ENCODE measurements around the gene TNPO3. TPM values are rescaled to one million over a fixed set of nuclear protein-coding genes. Genes with fewer than 3 reads are reported as not detected.
"Not testable (repeated sequence)": the region's sequence is repeated elsewhere in the genome, so short reads cannot be mapped to it uniquely, and the experiment has no call there.

Gene TNPO3
- total RNA-seq, 4 donors from 2014 or later = 34.6 to 48.5 (median 45.2) TPM

DNA sequence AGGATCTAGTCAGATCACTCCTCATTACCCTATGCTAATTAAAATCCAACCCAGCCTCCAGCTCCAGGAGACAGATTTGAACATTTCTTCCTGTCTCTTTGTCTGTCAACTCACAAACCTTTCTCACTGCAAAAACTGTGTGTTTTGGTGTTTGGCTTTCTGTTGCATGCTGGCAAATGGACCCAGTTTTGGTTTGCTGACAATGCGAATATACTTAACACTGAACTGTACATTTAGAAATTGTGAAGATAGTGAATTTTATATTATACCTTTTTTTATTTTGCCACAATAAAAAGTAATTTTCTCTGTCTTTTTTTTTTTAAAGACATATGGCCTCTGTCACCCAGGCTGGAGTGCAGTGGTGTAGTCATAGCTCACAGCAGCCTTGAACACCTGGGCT is 18.3 kb upstream of the TNPO3 start:
- H3K27me3 ChIP-seq = peaks cover 34% of the 10 kb centered on the region
- H3K4me3 ChIP-seq = no peak overlapping the region
- no peak overlapping the region for H3K27ac ChIP-seq
- TF ChIP-seq POLR2AphosphoS5 (IDR thresholded peaks at IDR 0.05) = no peak
- TF ChIP-seq POLR2A (IDR thresholded peaks at IDR 0.05) = no peak
- TF ChIP-seq, protein P1, sequence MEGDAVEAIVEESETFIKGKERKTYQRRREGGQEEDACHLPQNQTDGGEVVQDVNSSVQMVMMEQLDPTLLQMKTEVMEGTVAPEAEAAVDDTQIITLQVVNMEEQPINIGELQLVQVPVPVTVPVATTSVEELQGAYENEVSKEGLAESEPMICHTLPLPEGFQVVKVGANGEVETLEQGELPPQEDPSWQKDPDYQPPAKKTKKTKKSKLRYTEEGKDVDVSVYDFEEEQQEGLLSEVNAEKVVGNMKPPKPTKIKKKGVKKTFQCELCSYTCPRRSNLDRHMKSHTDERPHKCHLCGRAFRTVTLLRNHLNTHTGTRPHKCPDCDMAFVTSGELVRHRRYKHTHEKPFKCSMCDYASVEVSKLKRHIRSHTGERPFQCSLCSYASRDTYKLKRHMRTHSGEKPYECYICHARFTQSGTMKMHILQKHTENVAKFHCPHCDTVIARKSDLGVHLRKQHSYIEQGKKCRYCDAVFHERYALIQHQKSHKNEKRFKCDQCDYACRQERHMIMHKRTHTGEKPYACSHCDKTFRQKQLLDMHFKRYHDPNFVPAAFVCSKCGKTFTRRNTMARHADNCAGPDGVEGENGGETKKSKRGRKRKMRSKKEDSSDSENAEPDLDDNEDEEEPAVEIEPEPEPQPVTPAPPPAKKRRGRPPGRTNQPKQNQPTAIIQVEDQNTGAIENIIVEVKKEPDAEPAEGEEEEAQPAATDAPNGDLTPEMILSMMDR (IDR thresholded peaks at IDR 0.05) = no peak
- no peak for TF ChIP-seq EP300 (IDR thresholded peaks at IDR 0.05)
- no peaks in the 10 kb centered on the region for H3K36me3 ChIP-seq
- no peak for ATAC-seq
- H3K9me3 ChIP-seq = no peaks in the 10 kb centered on the region
- WGBS, 2 donors (ENCODE audit: low coverage in 1 of 2) = 94 to 100% methylated on average over 1 of the region's 1 CpG
- H3K4me1 ChIP-seq = no peaks in the 10 kb centered on the region

DNA sequence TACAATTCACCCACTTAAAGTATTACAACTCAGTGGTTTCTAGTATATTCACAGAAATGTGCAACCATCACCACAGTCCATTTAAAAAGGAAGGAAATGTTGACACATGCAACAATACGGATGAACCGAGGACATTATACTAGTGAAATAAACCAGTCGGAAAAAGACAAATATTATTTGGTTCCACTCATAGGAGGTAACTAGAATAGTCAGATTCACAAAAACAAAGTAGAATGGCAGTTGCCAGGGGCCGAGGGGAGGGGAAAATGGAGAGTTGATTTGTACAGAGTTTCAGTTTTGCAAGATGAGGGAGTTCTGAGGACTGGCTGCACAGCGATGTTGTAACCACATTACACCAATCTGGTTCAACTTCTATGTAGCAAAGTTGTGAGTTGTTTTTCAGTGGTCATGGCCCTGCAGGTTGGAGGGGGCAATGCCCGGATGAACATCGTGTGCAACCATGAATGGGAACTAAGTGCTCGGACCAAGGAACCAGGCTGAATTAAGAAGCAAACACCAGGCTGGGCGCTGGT is 17.6 kb upstream of the TNPO3 start:
- no peaks in the 10 kb centered on the region for H3K36me3 ChIP-seq
- H3K27me3 ChIP-seq = peaks cover 34% of the 10 kb centered on the region
- H3K27ac ChIP-seq = no peak overlapping the region
- ATAC-seq = no peak
- no peaks in the 10 kb centered on the region for H3K4me1 ChIP-seq
- WGBS, 2 donors (ENCODE audit: low coverage in 1 of 2) = 69 to 78% methylated on average over 8 to 9 of the region's 9 CpGs
- TF ChIP-seq, protein P1 (IDR thresholded peaks at IDR 0.05) = no peak
- TF ChIP-seq POLR2A (IDR thresholded peaks at IDR 0.05) = no peak
- TF ChIP-seq POLR2AphosphoS5 (IDR thresholded peaks at IDR 0.05) = no peak
- no peak for TF ChIP-seq EP300 (IDR thresholded peaks at IDR 0.05)
- no peak overlapping the region for H3K4me3 ChIP-seq
- no peaks in the 10 kb centered on the region for H3K9me3 ChIP-seq

DNA sequence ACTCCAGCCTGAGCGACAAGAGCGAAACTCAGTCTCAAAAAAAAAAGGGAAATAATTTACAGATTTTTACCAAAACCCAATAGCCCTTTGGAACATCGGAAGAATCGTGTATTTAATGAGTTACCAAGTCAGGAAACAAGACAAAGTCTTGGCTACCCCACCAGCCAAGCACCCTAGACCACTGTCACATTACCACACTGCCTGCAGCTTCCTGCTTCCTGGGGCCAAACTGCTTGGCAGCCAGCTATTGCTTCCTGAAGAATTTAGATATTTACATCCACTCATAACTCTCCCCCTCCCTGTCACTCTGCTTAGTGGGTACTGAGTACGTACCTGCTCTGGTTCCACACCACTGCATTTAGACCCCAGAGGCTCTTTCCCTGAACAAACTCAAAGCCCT is 14.1 kb upstream of the TNPO3 start:
- no peak overlapping the region for H3K27ac ChIP-seq
- peaks cover 42% of the 10 kb centered on the region for H3K27me3 ChIP-seq
- H3K36me3 ChIP-seq = no peaks in the 10 kb centered on the region
- no peaks in the 10 kb centered on the region for H3K9me3 ChIP-seq
- no peak for ATAC-seq
- WGBS, 2 donors (ENCODE audit: low coverage in 1 of 2) = 64% methylated on average over 5 of the region's 5 CpGs; no CpG with 5 or more reads in 1 of the 2 donors
- H3K4me3 ChIP-seq = no peak overlapping the region
- no peaks in the 10 kb centered on the region for H3K4me1 ChIP-seq
- no peak for TF ChIP-seq POLR2AphosphoS5 (IDR thresholded peaks at IDR 0.05)
- TF ChIP-seq, protein P1 (IDR thresholded peaks at IDR 0.05) = no peak
- TF ChIP-seq EP300 (IDR thresholded peaks at IDR 0.05) = no peak
- no peak for TF ChIP-seq POLR2A (IDR thresholded peaks at IDR 0.05)

- H3K27ac ChIP-seq = no peak overlapping the region
- no peaks in the 10 kb centered on the region for H3K36me3 ChIP-seq
- H3K27me3 ChIP-seq = peaks cover 42% of the 10 kb centered on the region
- H3K4me1 ChIP-seq = no peaks in the 10 kb centered on the region
- TF ChIP-seq POLR2AphosphoS5 (IDR thresholded peaks at IDR 0.05) (no peak), EP300 (IDR thresholded peaks at IDR 0.05) (no peak), POLR2A (IDR thresholded peaks at IDR 0.05) (no peak)
- TF ChIP-seq, protein P1 (IDR thresholded peaks at IDR 0.05) = no peak
- no peak for ATAC-seq
- no peaks in the 10 kb centered on the region for H3K9me3 ChIP-seq
- no peak overlapping the region for H3K4me3 ChIP-seq
- 80% methylated on average over 1 to 2 of the region's 5 CpGs for WGBS, 2 donors (ENCODE audit: low coverage in 1 of 2)
Measured at GRCh38 chr7:129067943-129068548, 13.1 kb upstream of the TNPO3 start.

DNA sequence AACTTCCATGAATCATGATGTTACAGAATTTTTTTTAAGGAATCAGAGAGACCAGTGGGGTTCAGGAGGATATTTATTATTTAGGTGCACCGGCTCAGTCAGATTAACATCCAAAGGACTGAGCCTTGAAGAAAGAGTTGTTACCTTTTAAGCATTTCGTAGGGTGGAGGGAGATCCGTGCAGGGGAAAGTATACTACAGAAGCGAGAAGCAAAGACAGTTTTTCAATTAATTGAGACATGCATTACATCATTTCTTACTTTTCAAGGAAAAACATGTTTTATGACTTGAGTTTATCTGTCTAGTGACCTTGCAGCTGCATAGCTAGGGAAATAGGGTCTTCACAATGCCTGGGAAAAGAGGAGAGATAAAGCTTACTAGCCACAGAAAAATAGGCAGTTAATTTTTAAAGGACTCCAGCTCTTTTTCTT is 12.2 kb upstream of the TNPO3 start:
- not testable (repeated sequence) for H3K4me3 ChIP-seq, ATAC-seq, H3K9me3 ChIP-seq, H3K36me3 ChIP-seq, H3K27ac ChIP-seq, H3K4me1 ChIP-seq
- H3K27me3 ChIP-seq = peaks cover 42% of the 10 kb centered on the region
- WGBS, 2 donors (ENCODE audit: low coverage in 1 of 2) = 22 to 42% methylated on average over 4 of the region's 4 CpGs

All from gastroesophageal sphincter (tissue), 4 donors.